ENCODE data around the gene ZSWIM1. TPM values are rescaled to one million over a fixed set of nuclear protein-coding genes. Genes with fewer than 3 reads are reported as not detected.
"Not testable (repeated sequence)": the region's sequence is repeated elsewhere in the genome, so short reads cannot be mapped to it uniquely, and the experiment has no call there.

ZSWIM1 gene
- total RNA-seq, 1 experiment from 2014 or later, result 19.8 TPM

DNA sequence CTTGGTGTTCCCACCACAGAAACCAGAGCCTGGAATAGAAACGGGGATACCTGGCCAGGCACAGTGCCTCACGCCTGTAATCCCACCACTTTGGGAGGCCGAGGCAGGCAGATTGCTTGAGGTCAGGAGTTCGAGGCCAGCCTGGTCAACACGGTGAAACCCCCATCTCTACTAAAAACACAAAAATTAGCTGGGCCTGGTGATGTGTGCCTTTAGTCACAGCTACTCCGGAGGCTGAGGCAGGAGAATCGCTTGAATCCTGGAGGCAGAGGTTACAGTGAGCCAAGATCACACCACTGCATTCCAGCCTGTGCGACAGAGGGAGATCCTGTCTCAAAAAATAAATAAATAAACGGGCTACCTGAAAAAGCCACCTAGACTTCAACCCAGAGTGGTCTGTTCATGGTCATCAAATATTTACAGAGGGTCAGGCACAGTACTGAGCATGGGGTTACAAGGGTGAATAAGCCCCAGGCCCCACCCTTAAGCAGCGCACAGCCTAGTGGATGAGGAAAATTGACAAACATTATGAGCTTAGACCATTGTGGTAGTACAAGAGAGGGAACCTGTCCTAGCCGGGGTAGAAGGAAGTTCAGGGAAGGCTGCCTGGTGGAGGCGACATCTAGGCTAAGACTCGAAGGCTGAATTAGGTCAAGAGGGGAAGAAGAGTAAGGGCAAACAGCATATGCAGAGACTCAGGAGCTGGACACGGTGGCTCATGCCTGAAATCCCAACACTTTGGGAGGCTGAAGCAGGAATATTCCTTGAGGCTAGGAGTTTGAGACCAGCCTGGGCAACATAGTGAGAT lies 46.2 kb downstream of the ZSWIM1 start:
- DNase-seq (ENCODE audit: low read depth), result no peak

DNA sequence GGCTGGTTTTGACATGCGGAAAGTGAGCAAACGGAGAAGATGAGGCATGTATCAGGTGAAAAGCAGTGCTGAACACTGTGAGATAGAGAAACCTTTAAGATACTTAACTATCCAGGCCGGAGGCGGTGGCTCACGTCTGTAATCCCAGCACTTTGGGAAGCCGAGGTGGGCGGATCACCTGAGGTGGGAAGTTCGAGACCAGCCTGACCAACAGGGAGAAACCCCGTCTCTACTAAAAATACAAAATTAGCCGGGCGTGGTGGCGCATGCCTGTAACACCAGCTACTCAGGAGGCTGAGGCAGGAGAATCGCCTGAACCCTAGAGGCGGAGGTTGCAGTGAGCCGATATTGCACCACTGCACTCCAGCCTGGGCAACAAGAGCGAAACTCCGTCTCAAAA lies 50.7 kb downstream of the ZSWIM1 start:
- DNase-seq (ENCODE audit: low read depth), result not testable (repeated sequence)

DNA sequence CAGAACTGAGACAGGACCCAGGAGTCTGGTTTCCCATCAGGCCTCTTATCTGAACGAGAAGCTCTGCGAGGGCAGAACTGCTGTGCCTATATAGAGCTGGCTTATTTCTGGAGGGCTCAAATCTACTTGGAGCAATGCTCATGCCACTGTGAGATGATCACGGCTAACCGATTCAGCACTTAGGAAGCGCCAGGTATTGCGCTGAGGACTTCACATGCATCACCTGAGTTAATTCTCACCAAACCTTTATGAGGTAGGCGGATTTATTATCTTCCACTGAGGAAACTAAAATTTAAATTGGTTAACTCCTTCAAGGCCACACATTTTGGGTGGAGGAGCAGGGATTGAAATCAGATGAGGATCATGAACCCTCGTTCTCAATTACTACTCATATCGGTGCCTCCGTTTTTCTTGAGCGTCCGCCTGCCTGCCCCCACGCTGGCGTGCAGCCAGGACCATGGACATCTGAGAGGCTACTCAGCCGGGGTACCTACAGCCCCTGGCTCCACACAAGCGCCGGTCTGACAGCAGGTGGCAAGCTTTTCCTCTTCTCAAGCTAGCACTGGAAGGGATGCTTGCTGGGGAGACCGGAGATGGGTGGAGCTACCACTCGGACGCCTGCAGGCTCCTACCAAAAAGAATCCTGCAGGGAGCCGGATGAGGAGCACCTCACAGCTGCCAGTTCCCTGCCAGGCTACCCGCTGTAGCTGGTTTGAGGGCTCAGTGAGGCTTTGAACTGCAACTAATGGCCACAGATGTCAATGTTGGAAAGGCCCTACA lies 52.4 kb downstream of the ZSWIM1 start:
- DNase-seq (ENCODE audit: low read depth), result peak; percentile 71

DNA sequence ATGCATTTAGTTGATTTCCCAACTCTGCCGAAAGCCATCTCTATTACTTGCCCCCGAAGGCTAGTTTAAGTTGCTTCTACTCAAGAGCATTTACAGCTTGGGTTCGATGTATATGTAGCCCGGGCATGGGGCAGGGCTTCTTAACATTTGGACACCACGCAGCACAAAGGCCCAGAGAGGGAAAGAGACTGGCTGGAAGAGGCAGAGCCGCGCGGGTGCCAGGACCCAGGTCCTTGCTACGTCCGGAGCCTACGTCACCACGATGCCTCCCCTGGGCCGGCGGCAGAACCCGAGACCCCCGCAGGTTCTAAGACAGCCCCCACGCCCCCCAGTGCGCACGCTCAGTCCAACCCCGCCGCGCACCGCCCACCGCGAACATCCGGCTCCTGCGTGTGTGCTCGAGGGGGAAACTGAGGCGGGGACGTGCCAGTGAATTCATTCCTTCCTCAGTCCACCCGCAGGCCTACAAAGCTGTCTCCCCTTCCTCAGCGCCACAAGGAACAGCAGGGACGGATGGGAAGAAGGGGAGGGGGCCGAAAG lies 53.1 kb downstream of the ZSWIM1 start:
- peak; percentile 45 for DNase-seq (ENCODE audit: low read depth)

Other genes with a start within 250 kb of the ZSWIM1 start
- not detected in 2 replicates for gene WFDC9, start 249.9 kb upstream of the ZSWIM1 start, total RNA-seq (2014; rRNA removed; shearing (Covaris generic))
- gene WFDC11, start 211.0 kb upstream of the ZSWIM1 start, total RNA-seq (2014; rRNA removed; shearing (Covaris generic)), result not detected in 2 replicates
- not detected in 2 replicates for gene WFDC13, start 179.2 kb upstream of the ZSWIM1 start, total RNA-seq (2014; rRNA removed; shearing (Covaris generic))
- gene WFDC10B, start 176.2 kb upstream of the ZSWIM1 start, total RNA-seq (2014; rRNA removed; shearing (Covaris generic)), result not detected in 2 replicates
- gene SPINT4, start 158.9 kb upstream of the ZSWIM1 start, total RNA-seq (2014; rRNA removed; shearing (Covaris generic)), result not detected in 2 replicates
- 0.42 TPM in 1 of 2 replicates, not detected in the other for gene WFDC3, start 89.3 kb upstream of the ZSWIM1 start, total RNA-seq (2014; rRNA removed; shearing (Covaris generic))
- gene DNTTIP1, start 89.3 kb upstream of the ZSWIM1 start, total RNA-seq (2014; rRNA removed; shearing (Covaris generic)), result 50.2 and 57.6 TPM in 2 replicates
- gene UBE2C, start 68.6 kb upstream of the ZSWIM1 start, total RNA-seq (2014; rRNA removed; shearing (Covaris generic)), result 435 and 579 TPM in 2 replicates
- not detected in 2 replicates for gene TNNC2, start 53.9 kb upstream of the ZSWIM1 start, total RNA-seq (2014; rRNA removed; shearing (Covaris generic))
- 35.1 and 35.8 TPM in 2 replicates for gene SNX21, start 47.4 kb upstream of the ZSWIM1 start, total RNA-seq (2014; rRNA removed; shearing (Covaris generic))
- 102 and 117 TPM in 2 replicates for gene ACOT8, start 23.8 kb upstream of the ZSWIM1 start, total RNA-seq (2014; rRNA removed; shearing (Covaris generic))
- 8.6 and 12.0 TPM in 2 replicates for gene ZSWIM3, start 23.6 kb upstream of the ZSWIM1 start, total RNA-seq (2014; rRNA removed; shearing (Covaris generic))
- gene SPATA25, start 6.4 kb downstream of the ZSWIM1 start, total RNA-seq (2014; rRNA removed; shearing (Covaris generic)), result 0.52 TPM in 1 of 2 replicates, not detected in the other
- 3.1 and 6.0 TPM in 2 replicates for gene NEURL2, start 10.0 kb downstream of the ZSWIM1 start, total RNA-seq (2014; rRNA removed; shearing (Covaris generic))
- 253 and 328 TPM in 2 replicates for gene CTSA, start 10.1 kb downstream of the ZSWIM1 start, total RNA-seq (2014; rRNA removed; shearing (Covaris generic))
- gene PLTP, start 30.9 kb downstream of the ZSWIM1 start, total RNA-seq (2014; rRNA removed; shearing (Covaris generic)), result 9.6 and 13.4 TPM in 2 replicates
- 11.1 and 14.5 TPM in 2 replicates for gene PCIF1, start 53.5 kb downstream of the ZSWIM1 start, total RNA-seq (2014; rRNA removed; shearing (Covaris generic))
- gene ZNF335, start 91.0 kb downstream of the ZSWIM1 start, total RNA-seq (2014; rRNA removed; shearing (Covaris generic)), result 8.4 and 13.0 TPM in 2 replicates
- gene MMP9, start 127.7 kb downstream of the ZSWIM1 start, total RNA-seq (2014; rRNA removed; shearing (Covaris generic)), result 1.5 and 2.3 TPM in 2 replicates
- gene SLC12A5, start 148.0 kb downstream of the ZSWIM1 start, total RNA-seq (2014; rRNA removed; shearing (Covaris generic)), result 0.37 and 1.8 TPM in 2 replicates
- gene NCOA5, start 208.7 kb downstream of the ZSWIM1 start, total RNA-seq (2014; rRNA removed; shearing (Covaris generic)), result 20.0 and 24.0 TPM in 2 replicates
- not detected in 2 replicates for gene CD40, start 237.1 kb downstream of the ZSWIM1 start, total RNA-seq (2014; rRNA removed; shearing (Covaris generic))